GM12878 (cell line): ENCODE data around the gene DYSF. TPM values are rescaled to one million over a fixed set of nuclear protein-coding genes. Genes with fewer than 3 reads are reported as not detected.

Experiments
- ATAC-seq: fragments of 200-7000 bp; cut with Tn5 transposase; 3 replicates; pipeline ENCODE4 v1.9.1; 2020; ENCODE audit warnings: mild to moderate bottlenecking, moderate library complexity
- BruUV-seq: library from RNA; stranded (reverse); fragments of 400-500 nt; replicated peaks from 2 replicates; lab custom pipeline; 2021; lab: Mats Ljungman, UMichigan
- CTCF ChIA-PET: fragments of 300-600 bp; sonication (Branson Sonifier 250); formaldehyde crosslinking; extraction: SDS; loops from one replicate; lab custom pipeline; 2021; ENCODE audit warnings: inconsistent platforms; lab: Yijun Ruan, JAX
- POLR2A ChIA-PET: fragments of 350-600 bp; formaldehyde crosslinking; extraction: SDS; loops from one replicate; lab custom pipeline; 2021; ENCODE audit warnings: inconsistent platforms; lab: Charles Lee
- RAD21 ChIA-PET: fragments of 300-600 bp; sonication (Branson Sonifier 250); formaldehyde crosslinking; loops from one replicate; lab custom pipeline; 2023; ENCODE audit warnings: antibody characterized with exemption; ENCODE audit not compliant: unreplicated experiment; lab: Charles Lee
- SMC1A ChIA-PET: fragments of 300-600 bp; sonication (Branson Sonifier 250); formaldehyde crosslinking; loops from one replicate; lab custom pipeline; 2023; ENCODE audit not compliant: unreplicated experiment, uncharacterized antibody; lab: Charles Lee
- DNase-seq: peaks from one replicate; pipeline ENCODE4 v3.0.0-alpha.2; 2011; ENCODE audit warnings: low read depth, low spot score
- FAIRE-seq: peaks from 3 replicates; lab custom pipeline; 2011; peaks lifted over from hg19 to GRCh38; lab: Jason Lieb, UNC
- H2AFZ ChIP-seq: 2 replicates; pipeline ENCODE4 v1.6.0; 2011; ENCODE audit warnings: low read depth, low read length, control low read depth; ENCODE audit not compliant: control insufficient read depth
- H3K27ac ChIP-seq: 2 replicates; pipeline ENCODE4 v1.5.1; 2011; ENCODE audit warnings: control low read depth; ENCODE audit not compliant: control insufficient read depth, insufficient read depth
- H3K27me3 ChIP-seq, 2 experiments: replicated peaks in 1 of 2; 2 replicates each; pipeline versions ENCODE4 v1.6.0 to v1.6.1; 2011; ENCODE audit warnings: low read length in 1 of 2; ENCODE audit not compliant: control insufficient read depth in 2 of 2, insufficient read depth in 2 of 2
- H3K36me3 ChIP-seq, 2 experiments: 2 replicates each; pipeline ENCODE4 v1.5.1; 2011; ENCODE audit warnings: low read length in 1 of 2; ENCODE audit not compliant: control insufficient read depth in 2 of 2, insufficient read depth in 2 of 2
- H3K4me1 ChIP-seq: 2 replicates; pipeline ENCODE4 v1.6.1; 2011; ENCODE audit warnings: mild to moderate bottlenecking, low read length, moderate library complexity, mixed read lengths; ENCODE audit not compliant: control insufficient read depth, insufficient read depth
- H3K4me2 ChIP-seq: 2 replicates; pipeline ENCODE4 v1.6.0; 2011; ENCODE audit warnings: control low read depth; ENCODE audit not compliant: control insufficient read depth, insufficient read depth
- H3K4me3 ChIP-seq: fragments of 200-600 bp; sonication (generic); 2 replicates; pipeline ENCODE4 v1.5.1; 2016
- H3K79me2 ChIP-seq: 2 replicates; pipeline ENCODE4 v1.6.0; 2011; ENCODE audit warnings: low read length; ENCODE audit not compliant: control insufficient read depth, insufficient read depth
- H3K9ac ChIP-seq: 2 replicates; pipeline ENCODE4 v1.8.0; 2011; ENCODE audit warnings: low read length, control low read depth, mixed read lengths; ENCODE audit not compliant: control insufficient read depth, insufficient read depth
- H3K9me3 ChIP-seq: replicated peaks from 3 replicates; pipeline ENCODE4 v1.5.1; 2011; ENCODE audit warnings: mild to moderate bottlenecking, low read length; ENCODE audit not compliant: control insufficient read depth, insufficient read depth
- H4K20me1 ChIP-seq: 2 replicates; pipeline ENCODE4 v1.6.0; 2011; ENCODE audit not compliant: control insufficient read depth, insufficient read depth
- BHLHE40 ChIP-seq, 2 experiments: fragments of 450-650 bp in 1 of 2; IDR thresholded peaks; 2 replicates each; pipeline ENCODE4 v1.6.1; 2011 to 2017; ENCODE audit warnings: low read depth in 2 of 2, borderline replicate concordance in 1 of 2, improper control_type of control experiment in 1 of 2, low read length in 1 of 2, mild to moderate bottlenecking in 1 of 2
- CHD4 ChIP-seq: fragments of 200-600 bp; sonication (generic); IDR thresholded peaks from 2 replicates; pipeline ENCODE4 v1.6.1; 2016; ENCODE audit warnings: mild to moderate bottlenecking
- EZH2 ChIP-seq: IDR thresholded peaks from 2 replicates; pipeline ENCODE4 v1.6.1; 2012; ENCODE audit warnings: low read depth, mild to moderate bottlenecking, control low read depth, inconsistent platforms, low read length, borderline replicate concordance; ENCODE audit not compliant: control insufficient read depth
- IKZF2 ChIP-seq, 2 experiments: fragments of 450-650 bp; IDR thresholded peaks; 2 replicates each; pipeline ENCODE4 v1.6.1; 2017; ENCODE audit warnings: mild to moderate bottlenecking in 2 of 2, moderate library complexity in 2 of 2
- NR2C2 ChIP-seq: IDR thresholded peaks from 2 replicates; pipeline ENCODE4 v1.6.1; 2011; ENCODE audit warnings: borderline replicate concordance, low read depth; ENCODE audit not compliant: control insufficient read depth, insufficient read length
- POLR2AphosphoS2 ChIP-seq: IDR thresholded peaks from 2 replicates; pipeline ENCODE4 v1.6.1; 2011; ENCODE audit warnings: low read depth, mild to moderate bottlenecking, low read length, improper control_type of control experiment, moderate library complexity
- RB1 ChIP-seq: fragments of 450-650 bp; formaldehyde crosslinking; IDR thresholded peaks from 2 replicates; pipeline ENCODE4 v1.6.1; 2017; ENCODE audit warnings: mild to moderate bottlenecking, borderline replicate concordance
- SMC3 ChIP-seq: IDR thresholded peaks from 2 replicates; pipeline ENCODE4 v1.6.1; 2011; ENCODE audit warnings: low read length, improper control_type of control experiment, borderline replicate concordance
- SREBF2 ChIP-seq: IDR thresholded peaks from 2 replicates; pipeline ENCODE4 v1.6.1; 2012; ENCODE audit warnings: mild to moderate bottlenecking, low read length
- TBL1XR1 ChIP-seq: IDR thresholded peaks from 2 replicates; pipeline ENCODE4 v1.6.1; 2012; ENCODE audit warnings: low read depth, low read length, improper control_type of control experiment
- TCF12 ChIP-seq: IDR thresholded peaks from 2 replicates; pipeline ENCODE4 v1.6.1; 2011; ENCODE audit warnings: low read depth, mild to moderate bottlenecking, low read length
- YBX1 ChIP-seq: fragments of 450-650 bp; IDR thresholded peaks from 2 replicates; pipeline ENCODE4 v1.6.1; 2016; ENCODE audit warnings: antibody characterized with exemption
- ZBED1 ChIP-seq: IDR thresholded peaks from 2 replicates; pipeline ENCODE4 v1.6.1; 2016; ENCODE audit warnings: borderline replicate concordance
- WGBS: methylation state at CpG from one replicate; pipeline ENCODE4 v1.1.6; 2016; ENCODE audit warnings: low lambda C conversion rate; ENCODE audit not compliant: insufficient replicate concordance, insufficient coverage; ENCODE audit errors: missing lambda C conversion rate; 5-methylcytosine and 5-hydroxymethylcytosine counted together
- in situ Hi-C: fragments of 300-500 bp; cut with MboI; formaldehyde crosslinking; loops from 9 replicates; pipeline ENCODE4 v1.14.3; 2018; ENCODE audit warnings: mixed read lengths
- intact Hi-C: fragments of 100-400 bp; cut with micrococcal nuclease; formaldehyde crosslinking; loops from one replicate; pipeline ENCODE4 v1.14.2; 2022; ENCODE audit not compliant: unreplicated experiment
- polyA plus RNA-seq, 11 experiments: library from polyadenylated mRNA; depleted of rRNA in 4 of 11; unstranded in 6 of 11; stranded (reverse) in 5 of 11; fragments of >200 nt; fragmentation: Nextera tagmentation in 4 of 11; fragmentation: Illumina TruSeq in 1 of 11; extraction: Ambion mirVana in 4 of 11; extraction: Trizol in 1 of 11; gene quantifications; 1 replicate in 1 of 11; 2 replicates in 10 of 11; pipeline versions ENCODE4 v1.2.1 to v1.2.3, GENCODE V29; 2011 to 2016; ENCODE audit warnings: inconsistent platforms in 2 of 11, missing spikeins in 2 of 11, low read depth in 1 of 11
- total RNA-seq, 4 experiments: library from RNA; depleted of rRNA in 3 of 4; stranded (reverse); fragments of >200 nt in 3 of 4; fragmentation: Illumina TruSeq in 1 of 4; extraction: Trizol in 1 of 4; gene quantifications; 2 replicates each; pipeline versions ENCODE4 v1.2.1 to v1.2.3, GENCODE V29; 2013 to 2021
- TF ChIP-seq, protein P1 (sequence below): fragments of 450-650 bp; IDR thresholded peaks from 2 replicates; pipeline ENCODE4 v1.6.1; 2017; ENCODE audit warnings: mild to moderate bottlenecking, moderate library complexity
- TF ChIP-seq, protein P2 (sequence below): fragments of 450-650 bp; IDR thresholded peaks from 2 replicates; pipeline ENCODE4 v1.6.1; 2017; ENCODE audit warnings: antibody characterized with exemption, mild to moderate bottlenecking, moderate library complexity

DYSF gene
- total and polyA plus RNA-seq, 10 of the 15 experiments (the other 5 are each of a cell fraction or from before 2014, with no cell fraction given), result under 0.01 to 0.15 (median 0.03) TPM; not detected in 7

DNA sequence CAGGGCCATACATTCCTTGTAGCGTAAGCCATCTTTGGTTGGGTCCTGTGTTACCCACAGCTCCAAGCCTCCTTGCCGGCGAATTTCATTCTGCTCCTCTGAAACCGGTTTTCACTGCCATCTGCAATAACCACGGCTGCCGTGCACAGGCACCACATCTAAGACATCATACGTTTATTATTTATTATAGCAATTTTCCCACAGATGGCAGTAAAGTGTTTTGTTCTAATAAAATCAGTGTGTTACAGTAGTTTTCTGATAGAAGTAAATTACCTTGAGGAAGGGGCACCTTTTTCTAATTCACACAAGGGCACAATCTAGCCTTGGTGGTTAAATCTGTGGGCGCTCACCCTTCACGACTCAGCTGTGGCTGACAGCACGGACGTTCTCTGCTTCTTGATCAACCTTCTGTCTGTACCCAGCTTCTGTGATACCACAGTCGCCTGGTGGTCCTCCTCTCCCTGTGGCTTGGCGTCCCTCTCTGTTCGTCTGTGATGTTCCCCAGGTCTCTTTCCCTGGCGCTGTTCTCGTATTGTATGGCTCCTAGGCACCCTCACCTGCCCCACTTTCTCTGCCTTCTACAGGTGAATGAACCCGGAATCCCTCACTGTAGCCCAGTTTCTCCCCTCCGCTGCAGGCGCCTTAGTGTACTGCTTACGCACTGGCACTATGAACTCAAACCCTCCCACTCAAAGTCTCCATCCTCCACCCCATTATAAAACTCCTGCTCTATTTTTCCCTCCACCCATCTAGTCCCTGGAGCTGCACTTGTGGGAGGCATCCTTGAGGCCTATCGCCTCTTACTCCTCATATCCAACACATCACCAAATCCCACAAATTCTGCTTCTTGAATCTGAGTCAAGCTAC is 236.8 kb downstream of the DYSF start:
- no TSS peak for BruUV-seq
- no peak overlapping the region for H3K27ac ChIP-seq
- H2AFZ ChIP-seq, result no peak overlapping the region
- ATAC-seq (no peak), DNase-seq (no peak), FAIRE-seq (no peak)
- H3K27me3 ChIP-seq, result peaks cover 0 to 1% of the 10 kb centered on the region in 2 experiments; a peak in 2 of 4 replicates
- ChIA-PET RAD21 (no interaction called here), SMC1A (no interaction called here), POLR2A (no interaction called here), CTCF (no interaction called here)
- intact Hi-C loops, result no loop called here
- H3K4me3 ChIP-seq, result no peak overlapping the region
- no peak for TF ChIP-seq SMC3
- TF ChIP-seq TCF12, result no peak
- TF ChIP-seq RB1, result no peak
- TF ChIP-seq NR2C2, result no peak
- TF ChIP-seq, protein P1, sequence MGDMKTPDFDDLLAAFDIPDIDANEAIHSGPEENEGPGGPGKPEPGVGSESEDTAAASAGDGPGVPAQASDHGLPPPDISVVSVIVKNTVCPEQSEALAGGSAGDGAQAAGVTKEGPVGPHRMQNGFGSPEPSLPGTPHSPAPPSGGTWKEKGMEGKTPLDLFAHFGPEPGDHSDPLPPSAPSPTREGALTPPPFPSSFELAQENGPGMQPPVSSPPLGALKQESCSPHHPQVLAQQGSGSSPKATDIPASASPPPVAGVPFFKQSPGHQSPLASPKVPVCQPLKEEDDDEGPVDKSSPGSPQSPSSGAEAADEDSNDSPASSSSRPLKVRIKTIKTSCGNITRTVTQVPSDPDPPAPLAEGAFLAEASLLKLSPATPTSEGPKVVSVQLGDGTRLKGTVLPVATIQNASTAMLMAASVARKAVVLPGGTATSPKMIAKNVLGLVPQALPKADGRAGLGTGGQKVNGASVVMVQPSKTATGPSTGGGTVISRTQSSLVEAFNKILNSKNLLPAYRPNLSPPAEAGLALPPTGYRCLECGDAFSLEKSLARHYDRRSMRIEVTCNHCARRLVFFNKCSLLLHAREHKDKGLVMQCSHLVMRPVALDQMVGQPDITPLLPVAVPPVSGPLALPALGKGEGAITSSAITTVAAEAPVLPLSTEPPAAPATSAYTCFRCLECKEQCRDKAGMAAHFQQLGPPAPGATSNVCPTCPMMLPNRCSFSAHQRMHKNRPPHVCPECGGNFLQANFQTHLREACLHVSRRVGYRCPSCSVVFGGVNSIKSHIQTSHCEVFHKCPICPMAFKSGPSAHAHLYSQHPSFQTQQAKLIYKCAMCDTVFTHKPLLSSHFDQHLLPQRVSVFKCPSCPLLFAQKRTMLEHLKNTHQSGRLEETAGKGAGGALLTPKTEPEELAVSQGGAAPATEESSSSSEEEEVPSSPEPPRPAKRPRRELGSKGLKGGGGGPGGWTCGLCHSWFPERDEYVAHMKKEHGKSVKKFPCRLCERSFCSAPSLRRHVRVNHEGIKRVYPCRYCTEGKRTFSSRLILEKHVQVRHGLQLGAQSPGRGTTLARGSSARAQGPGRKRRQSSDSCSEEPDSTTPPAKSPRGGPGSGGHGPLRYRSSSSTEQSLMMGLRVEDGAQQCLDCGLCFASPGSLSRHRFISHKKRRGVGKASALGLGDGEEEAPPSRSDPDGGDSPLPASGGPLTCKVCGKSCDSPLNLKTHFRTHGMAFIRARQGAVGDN, result no peak
- TF ChIP-seq POLR2AphosphoS2, result no peak
- TF ChIP-seq TBL1XR1, result no peak
- TF ChIP-seq IKZF2 (IDR thresholded peaks at IDR 0.05), result no peak
- TF ChIP-seq EZH2, result no peak
- TF ChIP-seq, protein P2, sequence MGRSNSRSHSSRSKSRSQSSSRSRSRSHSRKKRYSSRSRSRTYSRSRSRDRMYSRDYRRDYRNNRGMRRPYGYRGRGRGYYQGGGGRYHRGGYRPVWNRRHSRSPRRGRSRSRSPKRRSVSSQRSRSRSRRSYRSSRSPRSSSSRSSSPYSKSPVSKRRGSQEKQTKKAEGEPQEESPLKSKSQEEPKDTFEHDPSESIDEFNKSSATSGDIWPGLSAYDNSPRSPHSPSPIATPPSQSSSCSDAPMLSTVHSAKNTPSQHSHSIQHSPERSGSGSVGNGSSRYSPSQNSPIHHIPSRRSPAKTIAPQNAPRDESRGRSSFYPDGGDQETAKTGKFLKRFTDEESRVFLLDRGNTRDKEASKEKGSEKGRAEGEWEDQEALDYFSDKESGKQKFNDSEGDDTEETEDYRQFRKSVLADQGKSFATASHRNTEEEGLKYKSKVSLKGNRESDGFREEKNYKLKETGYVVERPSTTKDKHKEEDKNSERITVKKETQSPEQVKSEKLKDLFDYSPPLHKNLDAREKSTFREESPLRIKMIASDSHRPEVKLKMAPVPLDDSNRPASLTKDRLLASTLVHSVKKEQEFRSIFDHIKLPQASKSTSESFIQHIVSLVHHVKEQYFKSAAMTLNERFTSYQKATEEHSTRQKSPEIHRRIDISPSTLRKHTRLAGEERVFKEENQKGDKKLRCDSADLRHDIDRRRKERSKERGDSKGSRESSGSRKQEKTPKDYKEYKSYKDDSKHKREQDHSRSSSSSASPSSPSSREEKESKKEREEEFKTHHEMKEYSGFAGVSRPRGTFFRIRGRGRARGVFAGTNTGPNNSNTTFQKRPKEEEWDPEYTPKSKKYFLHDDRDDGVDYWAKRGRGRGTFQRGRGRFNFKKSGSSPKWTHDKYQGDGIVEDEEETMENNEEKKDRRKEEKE, result no peak
- TF ChIP-seq ZBED1, result no peak
- TF ChIP-seq YBX1, result no peak
- no peak for TF ChIP-seq SREBF2
- no peak for TF ChIP-seq CHD4
- no peak for TF ChIP-seq BHLHE40 (IDR thresholded peaks at IDR 0.05; ENCODE audit: borderline replicate concordance in 1 of 2, low read depth in 2 of 2, low read length in 1 of 2)
- H4K20me1 ChIP-seq, result no peaks in the 10 kb centered on the region
- WGBS, result 50% methylated on average over 21 of the region's 21 CpGs
- no peaks in the 10 kb centered on the region for H3K36me3 ChIP-seq
- H3K4me1 ChIP-seq, result no peaks in the 10 kb centered on the region
- no peaks in the 10 kb centered on the region for H3K9me3 ChIP-seq
- no peak overlapping the region for H3K9ac ChIP-seq
- no peak overlapping the region for H3K4me2 ChIP-seq
- in situ Hi-C loops, result no loop called here
- no peaks in the 10 kb centered on the region for H3K79me2 ChIP-seq
